ENCODE measurements around the gene PSMC3IP. TPM values are rescaled to one million over a fixed set of nuclear protein-coding genes. Genes with fewer than 3 reads are reported as not detected.
"Not testable (repeated sequence)": the region's sequence is repeated elsewhere in the genome, so short reads cannot be mapped to it uniquely, and the experiment has no call there.

PSMC3IP gene
- 1 to 10 TPM; 1.6 to 2.2 TPM for total RNA-seq
- long read RNA-seq, partial matches to known transcripts = 0 of 2 reads
- long read RNA-seq, other reads (novel, unspliced or antisense) = 1 of 2 reads

- intact Hi-C loops (cut with DNase I, micrococcal nuclease) = loop anchor here in 1 of 2 donors (10.0 kb wide), 1 partner anchor 107 kb away; the partner anchor contains the start of genes CCR10 and CNTNAP1
- peak; percentile 91 for ATAC-seq
- peak; percentile 96 to 97 for DNase-seq
Measured at GRCh38 chr17:42577532-42578281, at the start of gene PSMC3IP. Gene PSMC3IP (minus strand): TSS chr17:42577729. CDS start chr17:42577686, 43 bp downstream.

- ATAC-seq = peak; percentile 98
- intact Hi-C loops (cut with DNase I, micrococcal nuclease) = no loop called here
- peak; percentile 18 to 71 for DNase-seq
Measured at GRCh38 chr17:42623732-42624596, 46.4 kb upstream of the PSMC3IP start.

GRCh38 chr17:42623271-42623670, 45.7 kb upstream of the PSMC3IP start:
- ATAC-seq = no peak
- intact Hi-C loops (cut with DNase I, micrococcal nuclease) = no loop called here

GRCh38 chr17:42621987-42622386, 44.5 kb upstream of the PSMC3IP start:
- DNase-seq; ATAC-seq; intact Hi-C loops (cut with DNase I, micrococcal nuclease): not testable (repeated sequence)

More at GRCh38 chr17:42623271-42623670, 45.7 kb upstream of the PSMC3IP start:
- no peak for DNase-seq

GRCh38 chr17:42618442-42619150, 41.1 kb upstream of the PSMC3IP start:
- DNase-seq (peak; percentile 51 to 78), ATAC-seq (peak; percentile 93)
- intact Hi-C loops (cut with DNase I, micrococcal nuclease) = no loop called here

GRCh38 chr17:42617956-42618431, 40.5 kb upstream of the PSMC3IP start:
- no peak for ATAC-seq
- intact Hi-C loops (cut with DNase I, micrococcal nuclease) = no loop called here
- DNase-seq = peak in 1 of 2 donors; percentile 33

GRCh38 chr17:42613699-42614295, 36.3 kb upstream of the PSMC3IP start:
- ATAC-seq (no peak), DNase-seq (no peak)
- intact Hi-C loops (cut with DNase I, micrococcal nuclease) = no loop called here

- intact Hi-C loops (cut with DNase I, micrococcal nuclease) = no loop called here
- DNase-seq = no peak
- no peak for ATAC-seq
Measured at GRCh38 chr17:42612013-42612412, 34.5 kb upstream of the PSMC3IP start.

- ATAC-seq (peak; percentile 21), DNase-seq (peak in 1 of 2 donors; percentile 50)
- intact Hi-C loops (cut with DNase I, micrococcal nuclease) = not testable (repeated sequence)
Measured at GRCh38 chr17:42609814-42610801, 32.6 kb upstream of the PSMC3IP start.

GRCh38 chr17:42609182-42609813, 31.8 kb upstream of the PSMC3IP start, which contains the start of the genes RETREG3 and TUBG1:
Gene RETREG3 (minus strand): TSS chr17:42609374. CDS start chr17:42609324, 50 bp downstream.
Gene TUBG1 (plus strand): TSS chr17:42609683. CDS start chr17:42609738, 55 bp downstream.
- peak; percentile 99 for DNase-seq
- intact Hi-C loops (cut with DNase I, micrococcal nuclease) = no loop called here

GRCh38 chr17:42608305-42609181, 31.0 kb upstream of the PSMC3IP start:
- ATAC-seq = peak; percentile 67
- intact Hi-C loops (cut with DNase I, micrococcal nuclease) = no loop called here
- DNase-seq = peak in 1 of 2 donors; percentile 52

More at GRCh38 chr17:42609182-42609813, 31.8 kb upstream of the PSMC3IP start, which contains the start of the genes RETREG3 and TUBG1:
- peak; percentile 94 for ATAC-seq

GRCh38 chr17:42607769-42608168, 30.2 kb upstream of the PSMC3IP start:
- intact Hi-C loops (cut with DNase I, micrococcal nuclease) = no loop called here
- DNase-seq = no peak
- no peak for ATAC-seq

GRCh38 chr17:42603318-42603717, 25.8 kb upstream of the PSMC3IP start:
- DNase-seq (no peak), ATAC-seq (no peak)
- intact Hi-C loops (cut with DNase I, micrococcal nuclease) = no loop called here

GRCh38 chr17:42598905-42599304, 21.4 kb upstream of the PSMC3IP start:
- DNase-seq = no peak
- ATAC-seq = no peak
- intact Hi-C loops (cut with DNase I, micrococcal nuclease) = no loop called here

- DNase-seq (no peak), ATAC-seq (no peak)
- intact Hi-C loops (cut with DNase I, micrococcal nuclease) = no loop called here
Measured at GRCh38 chr17:42596386-42596785, 18.9 kb upstream of the PSMC3IP start.

Data from left colon (tissue), 2 donors.